Activated T-cell treated with anti-CD3 and anti-CD28 coated beads, Interleukin-2, amount 50 U/mL, for 4 hours (primary cell): ENCODE measurements around the gene SCAP. TPM values are rescaled to one million over a fixed set of nuclear protein-coding genes. Genes with fewer than 3 reads are reported as not detected.
"Not testable (repeated sequence)": the region's sequence is repeated elsewhere in the genome, so short reads cannot be mapped to it uniquely, and the experiment has no call there.

ENCODE experiments used
- ATAC-seq, 2 donors: fragments of 200-7000 bp; cut with Tn5 transposase; one replicate each; pipeline ENCODE4 v1.10.0; 2021
- DNase-seq: peaks from one replicate; pipeline ENCODE4 v3.0.0-alpha.2; 2020
- H3K27me3 Mint-ChIP-seq: one replicate; pipeline ENCODE4 v1.8.0; 2021; ENCODE audit warnings: low read depth, mixed read lengths
- H3K36me3 Mint-ChIP-seq: one replicate; pipeline ENCODE4 v1.8.0; 2022; ENCODE audit warnings: mixed read lengths; ENCODE audit not compliant: insufficient read depth
- H3K4me1 Mint-ChIP-seq: one replicate; pipeline ENCODE4 v1.8.0; 2021; ENCODE audit warnings: low read depth, mixed read lengths
- H3K4me3 Mint-ChIP-seq: one replicate; pipeline ENCODE4 v1.8.0; 2021; ENCODE audit warnings: mild to moderate bottlenecking, moderate library complexity, mixed read lengths
- H3K9me3 Mint-ChIP-seq: one replicate; pipeline ENCODE4 v1.8.0; 2021; ENCODE audit warnings: mixed read lengths
- total RNA-seq, 3 donors: library from RNA; stranded (reverse); gene quantifications; one replicate each; pipeline ENCODE4 v1.2.1, GENCODE V29; 2021

SCAP gene
- total RNA-seq, 3 donors from 2014 or later = 71.8 to 91.5 (median 90.1) TPM

GRCh38 chr3:47392933-47393332 is 82.8 kb downstream of the SCAP start:
- Mint-ChIP-seq H3K4me3 (no peak overlapping the region), H3K4me1 (peaks cover 14% of the 10 kb centered on the region), H3K9me3 (no peaks in the 10 kb centered on the region), H3K36me3 (peaks cover 8% of the 10 kb centered on the region), H3K27me3 (no peaks in the 10 kb centered on the region)
- no peak for DNase-seq
- no peak for ATAC-seq

GRCh38 chr3:47385796-47386195 is 89.9 kb downstream of the SCAP start:
- no peak overlapping the region for H3K4me3 Mint-ChIP-seq
- ATAC-seq = no peak
- peaks cover 36% of the 10 kb centered on the region for H3K4me1 Mint-ChIP-seq

GRCh38 chr3:47385007-47385406 is 90.7 kb downstream of the SCAP start:
- Mint-ChIP-seq H3K4me3 (no peak overlapping the region), H3K27me3 (no peaks in the 10 kb centered on the region), H3K36me3 (peaks cover 14% of the 10 kb centered on the region), H3K4me1 (peaks cover 42% of the 10 kb centered on the region), H3K9me3 (no peaks in the 10 kb centered on the region)
- ATAC-seq (no peak), DNase-seq (no peak)

More at GRCh38 chr3:47385796-47386195, 89.9 kb downstream of the SCAP start:
- Mint-ChIP-seq H3K36me3 (peaks cover 14% of the 10 kb centered on the region), H3K27me3 (no peaks in the 10 kb centered on the region), H3K9me3 (no peaks in the 10 kb centered on the region)
- DNase-seq = no peak

GRCh38 chr3:47384425-47384824 is 91.3 kb downstream of the SCAP start:
- DNase-seq (no peak), ATAC-seq (no peak)
- Mint-ChIP-seq H3K4me1 (peaks cover 48% of the 10 kb centered on the region), H3K9me3 (no peaks in the 10 kb centered on the region), H3K27me3 (no peaks in the 10 kb centered on the region), H3K4me3 (no peak overlapping the region), H3K36me3 (peaks cover 14% of the 10 kb centered on the region)

GRCh38 chr3:47381317-47382157 is 94.2 kb downstream of the SCAP start:
- no peaks in the 10 kb centered on the region for H3K9me3 Mint-ChIP-seq
- peaks cover 11% of the 10 kb centered on the region for H3K36me3 Mint-ChIP-seq
- H3K4me3 Mint-ChIP-seq = peak overlapping the region; percentile 99
- H3K27me3 Mint-ChIP-seq = no peaks in the 10 kb centered on the region
- peaks cover 55% of the 10 kb centered on the region for H3K4me1 Mint-ChIP-seq
- ATAC-seq (peak; percentile 65 to 67), DNase-seq (peak; percentile 58)

GRCh38 chr3:47380601-47381316 is 95.0 kb downstream of the SCAP start, which contains the start of gene PTPN23:
PTPN23 (plus strand) TSS chr3:47381021; CDS start chr3:47381097, 76 bp downstream.
- ATAC-seq = peak; percentile 79
- H3K4me1 Mint-ChIP-seq = peaks cover 51% of the 10 kb centered on the region
- no peaks in the 10 kb centered on the region for H3K27me3 Mint-ChIP-seq
- H3K9me3 Mint-ChIP-seq = no peaks in the 10 kb centered on the region
- peaks cover 8% of the 10 kb centered on the region for H3K36me3 Mint-ChIP-seq
- peak; percentile 96 for DNase-seq
- H3K4me3 Mint-ChIP-seq = peak within 1 kb of the TSS; percentile 99

- Mint-ChIP-seq H3K4me3 (peak overlapping the region; percentile 99), H3K9me3 (no peaks in the 10 kb centered on the region), H3K4me1 (peaks cover 48% of the 10 kb centered on the region), H3K36me3 (peaks cover 6% of the 10 kb centered on the region), H3K27me3 (no peaks in the 10 kb centered on the region)
- ATAC-seq = no peak
- DNase-seq = no peak
Measured at GRCh38 chr3:47380026-47380600, 95.6 kb downstream of the SCAP start.

GRCh38 chr3:47379411-47379899 is 96.3 kb downstream of the SCAP start:
- Mint-ChIP-seq H3K9me3 (no peaks in the 10 kb centered on the region), H3K27me3 (no peaks in the 10 kb centered on the region), H3K4me3 (peak overlapping the region; percentile 99), H3K4me1 (peaks cover 44% of the 10 kb centered on the region), H3K36me3 (peaks cover 6% of the 10 kb centered on the region)
- DNase-seq (no peak), ATAC-seq (no peak)

GRCh38 chr3:47378869-47379268 is 96.9 kb downstream of the SCAP start:
- H3K27me3 Mint-ChIP-seq = no peaks in the 10 kb centered on the region
- ATAC-seq (no peak), DNase-seq (no peak)
- no peak overlapping the region for H3K4me3 Mint-ChIP-seq
- no peaks in the 10 kb centered on the region for H3K9me3 Mint-ChIP-seq
- H3K4me1 Mint-ChIP-seq = peaks cover 42% of the 10 kb centered on the region
- H3K36me3 Mint-ChIP-seq = peaks cover 6% of the 10 kb centered on the region

- ATAC-seq (no peak), DNase-seq (no peak)
- no peaks in the 10 kb centered on the region for H3K36me3 Mint-ChIP-seq
- H3K4me1 Mint-ChIP-seq = peaks cover 29% of the 10 kb centered on the region
- no peaks in the 10 kb centered on the region for H3K27me3 Mint-ChIP-seq
- no peaks in the 10 kb centered on the region for H3K9me3 Mint-ChIP-seq
- no peak overlapping the region for H3K4me3 Mint-ChIP-seq
Measured at GRCh38 chr3:47377186-47377585, 98.6 kb downstream of the SCAP start.

GRCh38 chr3:47376393-47376792 is 99.3 kb downstream of the SCAP start:
- Mint-ChIP-seq H3K27me3 (peaks cover 3% of the 10 kb centered on the region), H3K4me3 (no peak overlapping the region), H3K36me3 (no peaks in the 10 kb centered on the region), H3K9me3 (no peaks in the 10 kb centered on the region), H3K4me1 (peaks cover 21% of the 10 kb centered on the region)
- DNase-seq (no peak), ATAC-seq (no peak)

- Mint-ChIP-seq H3K4me1 (peaks cover 10% of the 10 kb centered on the region), H3K27me3 (peaks cover 3% of the 10 kb centered on the region), H3K4me3 (no peak overlapping the region), H3K9me3 (no peaks in the 10 kb centered on the region), H3K36me3 (no peaks in the 10 kb centered on the region)
- no peak for DNase-seq
- no peak for ATAC-seq
Measured at GRCh38 chr3:47374587-47374986, 101.2 kb downstream of the SCAP start.

GRCh38 chr3:47370887-47371697 is 104.6 kb downstream of the SCAP start:
- Mint-ChIP-seq H3K4me1 (no peaks in the 10 kb centered on the region), H3K4me3 (no peak overlapping the region), H3K27me3 (peaks cover 6% of the 10 kb centered on the region), H3K9me3 (no peaks in the 10 kb centered on the region), H3K36me3 (no peaks in the 10 kb centered on the region)
- DNase-seq = peak; percentile 14
- ATAC-seq = peak; percentile 38 to 63

- DNase-seq, ATAC-seq: not testable (repeated sequence)
Measured at GRCh38 chr3:47370020-47370419, 105.7 kb downstream of the SCAP start.

More at GRCh38 chr3:47370020-47370419, 105.7 kb downstream of the SCAP start:
- not testable (repeated sequence) for H3K27me3 Mint-ChIP-seq, H3K4me3 Mint-ChIP-seq, H3K36me3 Mint-ChIP-seq, H3K4me1 Mint-ChIP-seq, H3K9me3 Mint-ChIP-seq
